Measurements from ENCODE around the gene RNF168. TPM values are rescaled to one million over a fixed set of nuclear protein-coding genes. Genes with fewer than 3 reads are reported as not detected.

RNF168 gene
- total and polyA plus RNA-seq, 8 donors, result 4.4 to 27.8 (median 6.5) TPM

DNA sequence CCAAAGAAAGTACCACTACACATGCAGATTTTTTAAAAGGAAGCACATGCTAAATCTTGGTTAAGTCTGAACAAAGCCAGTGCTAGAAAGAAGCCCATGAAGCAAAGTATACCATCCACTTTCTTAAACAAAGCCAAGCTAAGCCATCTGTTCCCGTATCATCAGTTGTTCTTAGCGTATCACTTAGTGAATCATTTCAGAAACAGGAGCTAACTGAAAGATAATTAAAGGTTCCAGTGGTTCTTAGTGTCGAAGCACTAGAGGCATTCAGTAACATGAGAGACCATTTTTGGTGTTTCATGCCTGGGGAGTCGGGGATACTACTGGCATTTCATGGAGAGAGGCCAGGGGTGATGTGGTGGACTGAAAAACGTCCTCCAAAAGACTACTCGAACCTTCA is 84.2 kb downstream of the RNF168 start:
- TF ChIP-seq POLR2A (IDR thresholded peaks at IDR 0.05) (no peak), POLR2AphosphoS5 (IDR thresholded peaks at IDR 0.05) (no peak), EP300 (IDR thresholded peaks at IDR 0.05) (no peak), CTCF (IDR thresholded peaks at IDR 0.05) (no peak)
- 86 to 94% (median 89%) methylated on average over 6 of the region's 6 CpGs for WGBS, 5 donors
- no peaks in the 10 kb centered on the region for H3K36me3 ChIP-seq
- H3K9me3 ChIP-seq, result no peaks in the 10 kb centered on the region
- intact Hi-C loops (cut with DNase I; ENCODE audit: low total_unique reads), result no loop called here
- peaks cover 8 to 76% (median 33%) of the 10 kb centered on the region in 4 donors for H3K4me1 ChIP-seq
- no peak overlapping the region for H3K27ac ChIP-seq
- DNase-seq, result no peak
- H3K27me3 ChIP-seq, result no peaks in the 10 kb centered on the region
- no peak overlapping the region for H3K4me3 ChIP-seq

Small RNA genes lying within 50 kb of the gene (small RNA-seq; reads per million reads assigned to genes)
- gene AC083822.1 (0 reads per million in 4 donors), gene AC117490.1 (0 to 0.10 (median 0) reads per million in 4 donors), gene RPS29P3 (0 reads per million in 4 donors)

Other genes starting within 250 kb of the RNF168 start
- gene PCYT1A, start 216.0 kb downstream of the RNF168 start, total RNA-seq, result 100 to 1,000 TPM in 1 of 5 donors, 10 to 100 TPM in 4; 25.2 to 127 (median 58.7) TPM
- 10 to 100 TPM; 11.8 to 24.7 (median 19.4) TPM for gene PCYT1A, start 216.0 kb downstream of the RNF168 start, polyA plus RNA-seq
- gene DYNLT2B, start 185.5 kb downstream of the RNF168 start, total RNA-seq, result 1 to 10 TPM in 1 of 5 donors, not detected in 4; 3.3 TPM
- gene DYNLT2B, start 185.5 kb downstream of the RNF168 start, polyA plus RNA-seq, result 10 to 100 TPM in 2 of 3 donors, 1 to 10 TPM in 1; 9.5 to 23.0 (median 16.0) TPM
- gene TM4SF19, start 165.4 kb downstream of the RNF168 start, total RNA-seq, result not detected
- under 1 TPM in 1 of 3 donors, not detected in 2; 0.55 TPM for gene TM4SF19, start 165.4 kb downstream of the RNF168 start, polyA plus RNA-seq
- gene UBXN7, start 71.3 kb downstream of the RNF168 start, total RNA-seq, result 10 to 100 TPM; 14.0 to 39.3 (median 25.4) TPM
- 1 to 10 TPM; 2.2 to 6.8 (median 4.7) TPM for gene UBXN7, start 71.3 kb downstream of the RNF168 start, polyA plus RNA-seq
- not detected for gene SMCO1, start 11.6 kb upstream of the RNF168 start, total RNA-seq
- gene SMCO1, start 11.6 kb upstream of the RNF168 start, polyA plus RNA-seq, result not detected
- 1 to 10 TPM in 3 of 5 donors, not detected in 2; 1.8 to 4.8 (median 4.6) TPM for gene WDR53, start 64.8 kb upstream of the RNF168 start, total RNA-seq
- gene WDR53, start 64.8 kb upstream of the RNF168 start, polyA plus RNA-seq, result 10 to 100 TPM in 2 of 3 donors, 1 to 10 TPM in 1; 9.0 to 13.4 (median 11.5) TPM
- gene FBXO45, start 64.9 kb upstream of the RNF168 start, total RNA-seq, result 10 to 100 TPM in 2 of 5 donors, 1 to 10 TPM in 3; 1.2 to 12.1 (median 5.7) TPM
- 1 to 10 TPM; 3.1 to 4.6 (median 3.7) TPM for gene FBXO45, start 64.9 kb upstream of the RNF168 start, polyA plus RNA-seq
- gene NRROS, start 135.9 kb upstream of the RNF168 start, total RNA-seq, result 1 to 10 TPM in 3 of 5 donors, under 1 TPM in 1, not detected in 1; 0.45 to 5.5 (median 1.6) TPM
- gene NRROS, start 135.9 kb upstream of the RNF168 start, polyA plus RNA-seq, result 1 to 10 TPM in 2 of 3 donors, under 1 TPM in 1; 0.85 to 1.4 (median 1.3) TPM
- 1 to 10 TPM in 1 of 5 donors, under 1 TPM in 1, not detected in 3; 0.18 to 1.8 TPM for gene CEP19, start 208.5 kb upstream of the RNF168 start, total RNA-seq
- 1 to 10 TPM in 2 of 3 donors, under 1 TPM in 1; 0.63 to 3.1 (median 2.7) TPM for gene CEP19, start 208.5 kb upstream of the RNF168 start, polyA plus RNA-seq
- 10 to 100 TPM in 4 of 5 donors, 1 to 10 TPM in 1; 4.6 to 60.8 (median 27.5) TPM for gene PIGX, start 208.6 kb upstream of the RNF168 start, total RNA-seq
- gene PIGX, start 208.6 kb upstream of the RNF168 start, polyA plus RNA-seq, result 10 to 100 TPM in 2 of 3 donors, 1 to 10 TPM in 1; 7.6 to 11.3 (median 10.3) TPM
- 10 to 100 TPM; 11.1 to 88.7 (median 42.4) TPM for gene PAK2, start 236.1 kb upstream of the RNF168 start, total RNA-seq
- gene PAK2, start 236.1 kb upstream of the RNF168 start, polyA plus RNA-seq, result 10 to 100 TPM; 13.5 to 17.6 (median 16.1) TPM

All from stomach (tissue), 9 donors.